B cell (primary cell): Measurements from ENCODE around the gene ADARB2. TPM values are rescaled to one million over a fixed set of nuclear protein-coding genes. Genes with fewer than 3 reads are reported as not detected.

Source experiments
- ATAC-seq: fragments of 200-7000 bp; cut with Tn5 transposase; one replicate; pipeline ENCODE4 v1.10.0; 2021; ENCODE audit warnings: low read depth, mild to moderate bottlenecking, moderate number of reproducible peaks, moderate library complexity
- CTCF ChIA-PET: fragments of 350-600 bp; sonication (Branson Sonifier 250); formaldehyde crosslinking; loops from one replicate; lab custom pipeline; 2021; ENCODE audit warnings: antibody characterized with exemption, inconsistent platforms; lab: Charles Lee
- POLR2A ChIA-PET: fragments of 350-600 bp; sonication (Branson Sonifier 250); formaldehyde crosslinking; loops from one replicate; lab custom pipeline; 2021; ENCODE audit warnings: antibody characterized with exemption; lab: Charles Lee
- DNase-seq: peaks from one replicate; pipeline ENCODE4 v3.0.0; 2013
- H2AFZ ChIP-seq: 2 replicates; pipeline ENCODE4 v1.6.1; 2012; ENCODE audit warnings: mild to moderate bottlenecking, low read depth, low read length; ENCODE audit not compliant: insufficient read depth, poor library complexity, severe bottlenecking
- H3K27ac ChIP-seq, 2 donors: 1 replicate in 1 of 2; 2 replicates in 1 of 2; pipeline ENCODE4 v1.5.1; 2012 to 2013; ENCODE audit warnings: low read length in 2 of 2, mild to moderate bottlenecking in 2 of 2, moderate library complexity in 1 of 2
- H3K27me3 ChIP-seq, 4 experiments: fragments of 200-600 bp in 1 of 4; sonication (generic) in 1 of 4; replicated peaks in 1 of 4; 1 replicate in 2 of 4; 2 replicates in 2 of 4; pipeline versions ENCODE4 v1.6.1 to v1.7.0; 2013 to 2016; ENCODE audit warnings: low read length in 3 of 4, mild to moderate bottlenecking in 2 of 4, mixed read lengths in 1 of 4, moderate library complexity in 1 of 4; ENCODE audit not compliant: insufficient read depth in 4 of 4, control insufficient read depth in 3 of 4; ENCODE audit errors: control extremely low read depth in 1 of 4
- H3K36me3 ChIP-seq, 2 experiments: replicated peaks in 1 of 2; 1 replicate in 1 of 2; 2 replicates in 1 of 2; pipeline versions ENCODE4 v1.6.1 to v1.7.1; 2013; ENCODE audit warnings: low read length in 1 of 2; ENCODE audit not compliant: insufficient read depth in 2 of 2, control insufficient read depth in 1 of 2; ENCODE audit errors: control extremely low read depth in 1 of 2, extremely low read depth in 1 of 2
- H3K4me1 ChIP-seq, 2 donors: fragments of 200-600 bp in 1 of 2; sonication (generic) in 1 of 2; 1 replicate in 1 of 2; 2 replicates in 1 of 2; pipeline versions ENCODE4 v1.5.1 to v1.6.1; 2013 to 2017; ENCODE audit warnings: low read length in 2 of 2; ENCODE audit not compliant: control insufficient read depth in 2 of 2, insufficient read depth in 2 of 2
- H3K4me2 ChIP-seq: replicated peaks from 2 replicates; pipeline ENCODE3; 2012; ENCODE audit warnings: mild to moderate bottlenecking, low read depth, low read length; ENCODE audit not compliant: poor library complexity, severe bottlenecking
- H3K4me3 ChIP-seq, 5 experiments: fragments of 200-600 bp in 1 of 5; sonication (generic) in 1 of 5; 1 replicate in 3 of 5; 2 replicates in 2 of 5; pipeline versions ENCODE4 v1.5.1 to v1.7.0; 2011 to 2016; ENCODE audit warnings: low read length in 4 of 5, mild to moderate bottlenecking in 4 of 5, low read depth in 2 of 5, control low read depth in 1 of 5, moderate library complexity in 1 of 5; ENCODE audit not compliant: insufficient read depth in 1 of 5; ENCODE audit errors: control extremely low read depth in 1 of 5, extremely low read depth in 1 of 5
- H3K79me2 ChIP-seq: fragments of 200-600 bp; sonication (generic); one replicate; pipeline ENCODE4 v1.6.0; 2016; ENCODE audit warnings: low read length; ENCODE audit not compliant: control insufficient read depth, insufficient read depth
- H3K9ac ChIP-seq: fragments of 200-600 bp; sonication (generic); 2 replicates; pipeline ENCODE4 v1.6.1; 2017; ENCODE audit warnings: mild to moderate bottlenecking, low read length, moderate library complexity
- H3K9me3 ChIP-seq, 3 donors: one replicate each; pipeline versions ENCODE4 v1.6.1 to v1.7.1; 2013; ENCODE audit warnings: low read length in 2 of 3; ENCODE audit not compliant: control insufficient read depth in 2 of 3, insufficient read depth in 1 of 3; ENCODE audit errors: control extremely low read depth in 1 of 3
- H4K20me1 ChIP-seq: 2 replicates; pipeline ENCODE4 v1.6.0; 2012; ENCODE audit warnings: mild to moderate bottlenecking, low read length; ENCODE audit not compliant: insufficient read depth, control insufficient read depth, poor library complexity, severe bottlenecking
- H3K27ac Mint-ChIP-seq: one replicate; pipeline ENCODE4 v1.8.0; 2021; ENCODE audit warnings: mixed read lengths
- H3K27me3 Mint-ChIP-seq: one replicate; pipeline ENCODE4 v1.8.0; 2021; ENCODE audit warnings: mixed read lengths
- H3K4me1 Mint-ChIP-seq: one replicate; pipeline ENCODE4 v1.8.0; 2021; ENCODE audit warnings: mixed read lengths
- H3K4me3 Mint-ChIP-seq: one replicate; pipeline ENCODE4 v1.8.0; 2021; ENCODE audit warnings: mixed read lengths
- H3K9me3 Mint-ChIP-seq: one replicate; pipeline ENCODE4 v1.8.0; 2022; ENCODE audit warnings: mixed read lengths; ENCODE audit not compliant: insufficient read depth
- EZH2 ChIP-seq: IDR thresholded peaks from 2 replicates; pipeline ENCODE4 v1.6.1; 2012; ENCODE audit warnings: borderline replicate concordance, low read depth, mild to moderate bottlenecking, moderate library complexity, low read length; ENCODE audit not compliant: insufficient read depth, poor library complexity, severe bottlenecking
- WGBS: methylation state at CpG from one replicate; pipeline ENCODE4 v1.1.5; 2013; ENCODE audit warnings: missing lambda C conversion rate; ENCODE audit not compliant: insufficient coverage; 5-methylcytosine and 5-hydroxymethylcytosine counted together
- intact Hi-C: fragments of 100-400 bp; cut with micrococcal nuclease; formaldehyde crosslinking; loops from one replicate; pipeline ENCODE4 v1.10.0; 2022
- polyA plus RNA-seq: library from polyadenylated mRNA; depleted of rRNA; stranded (reverse); fragments of >200 nt; gene quantifications from 2 replicates; pipeline ENCODE4 v1.2.3, GENCODE V29; 2012
- total RNA-seq, 2 donors: library from RNA; stranded (reverse); fragments of 120-200 nt in 1 of 2; gene quantifications; 1 replicate in 1 of 2; 2 replicates in 1 of 2; pipeline versions ENCODE4 v1.2.3 to v1.2.4, GENCODE V29; 2013 to 2022
- TF ChIP-seq, protein P1 (sequence below): fragments of 200-600 bp; IDR thresholded peaks from one replicate; pipeline ENCODE4 v1.8.0; 2022; ENCODE audit warnings: antibody characterized with exemption, mild to moderate bottlenecking

The ADARB2 gene
- total and polyA plus RNA-seq, 2 donors (not counting 1 experiment from before 2014, with no cell fraction given) = 0.13 to 0.96 TPM

DNA sequence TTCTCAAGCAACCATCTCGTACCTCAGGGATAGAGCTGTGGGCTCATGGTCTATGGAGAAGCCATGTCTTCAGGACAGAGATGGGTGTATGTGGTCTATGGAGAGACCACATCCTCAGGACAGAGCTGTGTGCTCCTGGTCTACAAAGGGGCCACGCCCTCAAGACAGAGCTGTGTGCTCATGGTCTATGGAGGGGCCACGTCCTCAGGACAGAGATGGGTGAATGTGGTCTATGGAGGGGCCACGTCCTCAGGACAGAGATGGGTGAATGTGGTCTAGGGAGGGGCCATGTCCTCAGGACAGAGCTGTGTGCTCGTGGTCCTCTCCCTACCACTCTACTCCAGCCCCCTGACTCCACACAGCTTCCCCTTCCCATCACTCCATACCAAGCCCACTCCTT, 563.3 kb downstream of the ADARB2 start:
- Histone ChIP-seq H3K27me3 (no peaks in the 10 kb centered on the region), H3K27ac (no peak overlapping the region), H3K4me1 (no peaks in the 10 kb centered on the region), H3K79me2 (no peaks in the 10 kb centered on the region), H3K9ac (no peak overlapping the region), H3K4me3 (no peak overlapping the region), H2AFZ (no peak overlapping the region), H3K9me3 (peaks cover 0 to 3% (median 0%) of the 10 kb centered on the region in 3 donors), H3K36me3 (no peaks in the 10 kb centered on the region), H4K20me1 (no peaks in the 10 kb centered on the region), H3K4me2 (no peak overlapping the region)
- no peaks in the 10 kb centered on the region for H3K9me3 Mint-ChIP-seq
- ATAC-seq (no peak), DNase-seq (no peak)
- intact Hi-C loops = no loop called here
- TF ChIP-seq EZH2 = no peak
- TF ChIP-seq, protein P1, sequence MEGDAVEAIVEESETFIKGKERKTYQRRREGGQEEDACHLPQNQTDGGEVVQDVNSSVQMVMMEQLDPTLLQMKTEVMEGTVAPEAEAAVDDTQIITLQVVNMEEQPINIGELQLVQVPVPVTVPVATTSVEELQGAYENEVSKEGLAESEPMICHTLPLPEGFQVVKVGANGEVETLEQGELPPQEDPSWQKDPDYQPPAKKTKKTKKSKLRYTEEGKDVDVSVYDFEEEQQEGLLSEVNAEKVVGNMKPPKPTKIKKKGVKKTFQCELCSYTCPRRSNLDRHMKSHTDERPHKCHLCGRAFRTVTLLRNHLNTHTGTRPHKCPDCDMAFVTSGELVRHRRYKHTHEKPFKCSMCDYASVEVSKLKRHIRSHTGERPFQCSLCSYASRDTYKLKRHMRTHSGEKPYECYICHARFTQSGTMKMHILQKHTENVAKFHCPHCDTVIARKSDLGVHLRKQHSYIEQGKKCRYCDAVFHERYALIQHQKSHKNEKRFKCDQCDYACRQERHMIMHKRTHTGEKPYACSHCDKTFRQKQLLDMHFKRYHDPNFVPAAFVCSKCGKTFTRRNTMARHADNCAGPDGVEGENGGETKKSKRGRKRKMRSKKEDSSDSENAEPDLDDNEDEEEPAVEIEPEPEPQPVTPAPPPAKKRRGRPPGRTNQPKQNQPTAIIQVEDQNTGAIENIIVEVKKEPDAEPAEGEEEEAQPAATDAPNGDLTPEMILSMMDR = no peak
- CTCF ChIA-PET = no interaction called here
- WGBS = 71% methylated on average over 3 of the region's 5 CpGs
- H3K4me3 Mint-ChIP-seq = no peak overlapping the region
- no peak overlapping the region for H3K27ac Mint-ChIP-seq
- POLR2A ChIA-PET = no interaction called here
- peaks cover 4% of the 10 kb centered on the region for H3K27me3 Mint-ChIP-seq
- H3K4me1 Mint-ChIP-seq = no peaks in the 10 kb centered on the region

- ChIA-PET POLR2A (no interaction called here), CTCF (no interaction called here)
- H3K36me3 ChIP-seq = no peaks in the 10 kb centered on the region
- no peak overlapping the region for H3K9ac ChIP-seq
- H4K20me1 ChIP-seq = no peaks in the 10 kb centered on the region
- H3K9me3 Mint-ChIP-seq = no peaks in the 10 kb centered on the region
- no peak overlapping the region for H3K4me3 Mint-ChIP-seq
- no peaks in the 10 kb centered on the region for H3K4me1 Mint-ChIP-seq
- peaks cover 5% of the 10 kb centered on the region for H3K27me3 Mint-ChIP-seq
- DNase-seq (no peak), ATAC-seq (no peak)
- TF ChIP-seq, protein P1 = no peak
- no peak for TF ChIP-seq EZH2
- intact Hi-C loops = no loop called here
- 92% methylated on average over 25 of the region's 27 CpGs for WGBS
- no peak overlapping the region for H2AFZ ChIP-seq
- H3K27ac ChIP-seq = no peak overlapping the region
- peaks cover 0 to 3% (median 0%) of the 10 kb centered on the region in 3 donors for H3K9me3 ChIP-seq
- H3K4me1 ChIP-seq = no peaks in the 10 kb centered on the region
- H3K4me2 ChIP-seq = no peak overlapping the region
- no peaks in the 10 kb centered on the region for H3K27me3 ChIP-seq
- no peak overlapping the region for H3K4me3 ChIP-seq
- no peaks in the 10 kb centered on the region for H3K79me2 ChIP-seq
- H3K27ac Mint-ChIP-seq = no peak overlapping the region
These were observed 564.2 kb downstream of the ADARB2 start for GRCh38 chr10:1173091-1173490.
